Epithelial cell of proximal tubule (primary cell): ENCODE results near the gene RMND5B. TPM values are rescaled to one million over a fixed set of nuclear protein-coding genes. Genes with fewer than 3 reads are reported as not detected.

Source experiments
- DNase-seq: peaks from one replicate; pipeline ENCODE4 v3.0.0-alpha.2; 2011; ENCODE audit warnings: low read depth
- H3K4me3 ChIP-seq: 2 replicates; pipeline ENCODE4 v1.5.1; 2011; ENCODE audit warnings: low read depth, mild to moderate bottlenecking, low read length
- CTCF ChIP-seq: conservative IDR thresholded peaks from 2 replicates; pipeline ENCODE4 v1.5.1; 2012; ENCODE audit warnings: low read depth, mild to moderate bottlenecking, low read length
- total RNA-seq: library from RNA; depleted of rRNA; stranded (reverse); fragments of >200 nt; gene quantifications from 2 replicates; pipeline ENCODE4 v1.2.3, GENCODE V29; 2015

The RMND5B gene
- total RNA-seq, 1 donor from 2014 or later = 31.5 TPM

GRCh38 chr5:178136990-178137389 lies 6.2 kb downstream of the RMND5B start:
- H3K4me3 ChIP-seq = no peak overlapping the region
- no peak for DNase-seq
- TF ChIP-seq CTCF = no peak

GRCh38 chr5:178137991-178138390 lies 7.2 kb downstream of the RMND5B start:
- TF ChIP-seq CTCF = no peak
- no peak for DNase-seq
- H3K4me3 ChIP-seq = no peak overlapping the region

GRCh38 chr5:178141550-178141949 lies 10.7 kb downstream of the RMND5B start:
- H3K4me3 ChIP-seq = no peak overlapping the region
- DNase-seq = no peak
- no peak for TF ChIP-seq CTCF

- no peak for DNase-seq
- no peak overlapping the region for H3K4me3 ChIP-seq
- no peak for TF ChIP-seq CTCF
Measured at GRCh38 chr5:178142642-178143041, 11.8 kb downstream of the RMND5B start.

GRCh38 chr5:178143246-178143645 lies 12.4 kb downstream of the RMND5B start:
- no peak overlapping the region for H3K4me3 ChIP-seq
- TF ChIP-seq CTCF = no peak
- DNase-seq = no peak

GRCh38 chr5:178143901-178144300 lies 13.1 kb downstream of the RMND5B start:
- H3K4me3 ChIP-seq = no peak overlapping the region
- TF ChIP-seq CTCF = no peak
- no peak for DNase-seq

GRCh38 chr5:178145965-178146820 lies 15.4 kb downstream of the RMND5B start:
- DNase-seq = no peak
- H3K4me3 ChIP-seq = no peak overlapping the region
- peak; percentile 85 for TF ChIP-seq CTCF
